HG02588 (cell line): ENCODE results near the gene IER2.
"Not testable (repeated sequence)": the region's sequence is repeated elsewhere in the genome, so short reads cannot be mapped to it uniquely, and the experiment has no call there.

Experiments
- ATAC-seq: cut with Tn5 transposase; IDR thresholded peaks from one replicate; pipeline ENCODE4 v1.9.1; 2021; ENCODE audit warnings: mild to moderate bottlenecking, moderate library complexity; ENCODE audit not compliant: unreplicated experiment

IER2 gene

GRCh38 chr19:13190781-13191540 lies 40.8 kb downstream of the IER2 start:
- ATAC-seq = no peak

GRCh38 chr19:13195678-13196077 lies 45.5 kb downstream of the IER2 start:
- no peak for ATAC-seq

- ATAC-seq = no peak
Observed at GRCh38 chr19:13198634-13199033, 48.4 kb downstream of the IER2 start.

- not testable (repeated sequence) for ATAC-seq
Observed at GRCh38 chr19:13202112-13202511, 51.9 kb downstream of the IER2 start.
